ENCODE measurements around the gene OPN4.

OPN4 gene

DNA sequence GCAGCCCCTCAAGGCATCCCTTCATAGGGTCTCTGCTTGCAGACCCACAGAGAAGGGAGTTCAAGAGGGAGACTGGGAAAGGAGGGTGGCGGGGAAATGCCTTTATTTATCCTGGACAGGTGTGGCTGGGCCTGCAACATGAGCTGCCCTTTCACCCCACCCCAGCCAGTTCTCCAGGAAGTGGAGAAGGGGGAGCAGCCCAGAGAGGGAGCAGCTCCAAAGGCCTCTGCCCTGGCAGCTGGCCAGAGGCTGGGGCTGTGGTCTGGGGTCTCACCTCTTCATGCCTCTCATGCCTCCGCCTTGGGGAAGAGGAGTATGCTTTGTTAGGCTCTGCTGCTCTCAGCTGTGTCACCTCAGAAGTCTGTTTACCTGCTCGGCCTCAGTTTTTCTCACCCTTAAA lies 17.1 kb downstream of the OPN4 start:
- no peaks in the 10 kb centered on the region for H3K27me3 ChIP-seq (ENCODE audit: control insufficient read depth, insufficient read depth, low read length)
- H3K4me1 ChIP-seq (ENCODE audit: control insufficient read depth, insufficient read depth, low read length): peaks cover 53% of the 10 kb centered on the region
- no peaks in the 10 kb centered on the region for H3K9me3 ChIP-seq (ENCODE audit: control insufficient read depth, insufficient read depth, low read depth, low read length)
- no peak overlapping the region for H3K9ac ChIP-seq (ENCODE audit: low read length)
- no peaks in the 10 kb centered on the region for H3K36me3 ChIP-seq (ENCODE audit: control insufficient read depth, insufficient read depth, low read length)
- H3K4me3 ChIP-seq (ENCODE audit: low read depth, low read length): no peak overlapping the region
- H3K27ac ChIP-seq (ENCODE audit: low read depth, low read length): no peak overlapping the region

DNA sequence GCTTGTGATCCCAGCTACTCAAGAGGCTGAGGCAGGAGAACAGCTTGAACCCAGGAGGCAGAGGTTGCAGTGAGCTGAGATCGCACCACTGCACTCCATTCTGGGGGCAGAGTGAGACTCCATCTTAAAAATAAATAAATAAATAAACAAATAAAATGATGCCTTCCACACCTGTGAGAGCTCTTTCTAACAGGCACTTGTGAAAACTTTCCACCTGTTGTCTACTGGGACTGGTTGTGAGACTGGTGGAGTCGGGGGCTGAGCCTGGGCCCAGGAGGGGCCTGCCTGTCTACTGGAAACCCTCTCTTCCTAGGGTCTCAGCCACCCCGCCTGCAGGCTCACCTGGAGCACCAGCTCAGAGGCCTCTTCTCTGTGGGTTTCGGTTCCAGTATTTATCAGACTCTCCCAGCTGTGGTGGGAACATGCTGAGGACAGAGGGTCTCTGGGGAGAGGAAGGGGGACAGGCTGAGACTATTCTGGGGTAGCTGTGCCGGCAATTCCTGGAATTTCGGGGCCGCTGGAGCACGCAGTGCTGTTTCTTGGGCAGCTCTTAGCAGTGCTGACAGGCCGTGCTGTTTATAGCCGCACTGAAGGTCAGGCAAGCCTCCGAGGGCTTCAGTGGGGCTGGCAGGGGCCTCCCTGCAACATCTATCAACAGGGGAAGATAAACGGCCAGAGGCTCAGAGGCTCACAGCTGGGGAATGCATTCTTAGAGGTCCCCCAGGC lies 17.8 kb downstream of the OPN4 start:
- Histone ChIP-seq H3K27me3 (ENCODE audit: control insufficient read depth, insufficient read depth, low read length) (no peaks in the 10 kb centered on the region), H3K36me3 (ENCODE audit: control insufficient read depth, insufficient read depth, low read length) (no peaks in the 10 kb centered on the region), H3K4me3 (ENCODE audit: low read depth, low read length) (no peak overlapping the region), H3K9ac (ENCODE audit: low read length) (no peak overlapping the region), H3K4me1 (ENCODE audit: control insufficient read depth, insufficient read depth, low read length) (peaks cover 53% of the 10 kb centered on the region), H3K9me3 (ENCODE audit: control insufficient read depth, insufficient read depth, low read depth, low read length) (no peaks in the 10 kb centered on the region), H3K27ac (ENCODE audit: low read depth, low read length) (no peak overlapping the region)

DNA sequence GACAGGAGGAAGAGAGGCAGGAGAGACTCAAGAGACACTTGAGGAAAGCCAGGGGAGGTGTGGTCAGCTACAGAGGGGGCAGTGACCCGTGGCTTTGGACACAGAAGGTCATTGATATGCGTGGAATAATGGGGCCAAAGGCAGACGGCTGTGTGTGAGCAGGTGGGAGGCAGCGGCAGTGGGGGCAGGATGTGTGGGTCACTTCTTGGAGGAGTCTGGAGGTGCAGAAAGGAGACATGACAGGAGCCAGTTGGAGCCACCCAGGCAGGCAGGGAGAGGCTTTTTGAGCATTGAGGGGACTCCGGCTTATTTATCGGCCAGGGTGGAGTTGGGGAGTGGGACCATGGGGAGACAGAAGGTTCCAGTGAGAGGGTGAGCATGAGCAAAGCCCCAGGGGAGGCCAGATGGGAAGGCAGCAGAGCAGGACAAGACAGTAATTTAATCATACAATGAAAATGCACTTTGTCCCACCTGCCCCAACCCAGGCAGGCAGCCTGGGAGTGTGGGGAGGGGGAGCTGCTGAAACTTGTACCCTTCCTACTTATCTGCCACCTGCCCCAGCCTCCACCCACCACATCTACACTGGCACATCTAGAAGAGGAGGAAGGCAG lies 19.0 kb downstream of the OPN4 start:
- Histone ChIP-seq H3K27me3 (ENCODE audit: control insufficient read depth, insufficient read depth, low read length) (no peaks in the 10 kb centered on the region), H3K36me3 (ENCODE audit: control insufficient read depth, insufficient read depth, low read length) (no peaks in the 10 kb centered on the region), H3K9ac (ENCODE audit: low read length) (no peak overlapping the region), H3K4me1 (ENCODE audit: control insufficient read depth, insufficient read depth, low read length) (peaks cover 46% of the 10 kb centered on the region), H3K27ac (ENCODE audit: low read depth, low read length) (no peak overlapping the region), H3K4me3 (ENCODE audit: low read depth, low read length) (no peak overlapping the region), H3K9me3 (ENCODE audit: control insufficient read depth, insufficient read depth, low read depth, low read length) (no peaks in the 10 kb centered on the region)

DNA sequence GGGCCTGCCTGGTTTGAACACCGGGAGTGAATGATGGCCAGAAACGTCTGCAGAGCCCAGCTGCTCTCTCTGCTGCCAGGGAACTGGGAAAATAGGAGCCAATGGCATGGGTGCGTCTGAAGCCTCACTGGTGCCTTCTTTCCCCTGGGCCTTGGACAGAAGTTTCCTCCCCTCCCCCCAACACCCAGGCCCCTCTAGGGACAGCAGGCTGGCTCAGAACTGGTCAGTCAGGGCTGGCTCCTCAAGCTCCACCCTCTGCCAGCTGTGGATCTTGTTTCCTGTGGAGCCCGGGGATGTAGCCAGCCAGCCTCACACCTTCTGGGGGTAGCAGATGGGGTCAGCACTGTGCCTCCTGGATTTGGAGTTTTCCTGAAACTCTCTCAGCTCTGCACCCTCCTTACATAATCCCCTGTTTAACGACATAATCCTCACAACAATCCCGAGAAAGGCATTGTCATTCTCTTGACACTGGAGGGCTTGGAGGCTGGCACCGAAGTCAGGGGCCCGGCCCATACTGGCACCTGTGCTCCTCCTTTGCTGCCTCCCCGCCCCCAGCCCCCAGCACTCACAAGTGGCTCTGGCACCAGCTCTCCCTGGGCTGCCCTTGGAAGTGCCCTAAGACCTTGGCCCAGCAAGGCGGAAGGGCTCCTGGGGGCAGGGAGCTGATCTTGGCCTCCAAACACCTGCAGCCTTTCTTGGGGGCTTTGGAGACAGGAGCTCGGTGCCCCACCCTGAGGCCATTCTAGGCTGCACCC lies 19.7 kb downstream of the OPN4 start:
- no peak overlapping the region for H3K4me3 ChIP-seq (ENCODE audit: low read depth, low read length)
- no peaks in the 10 kb centered on the region for H3K36me3 ChIP-seq (ENCODE audit: control insufficient read depth, insufficient read depth, low read length)
- peaks cover 40% of the 10 kb centered on the region for H3K4me1 ChIP-seq (ENCODE audit: control insufficient read depth, insufficient read depth, low read length)
- no peak overlapping the region for H3K27ac ChIP-seq (ENCODE audit: low read depth, low read length)
- no peak overlapping the region for H3K9ac ChIP-seq (ENCODE audit: low read length)
- no peaks in the 10 kb centered on the region for H3K9me3 ChIP-seq (ENCODE audit: control insufficient read depth, insufficient read depth, low read depth, low read length)
- H3K27me3 ChIP-seq (ENCODE audit: control insufficient read depth, insufficient read depth, low read length): no peaks in the 10 kb centered on the region

DNA sequence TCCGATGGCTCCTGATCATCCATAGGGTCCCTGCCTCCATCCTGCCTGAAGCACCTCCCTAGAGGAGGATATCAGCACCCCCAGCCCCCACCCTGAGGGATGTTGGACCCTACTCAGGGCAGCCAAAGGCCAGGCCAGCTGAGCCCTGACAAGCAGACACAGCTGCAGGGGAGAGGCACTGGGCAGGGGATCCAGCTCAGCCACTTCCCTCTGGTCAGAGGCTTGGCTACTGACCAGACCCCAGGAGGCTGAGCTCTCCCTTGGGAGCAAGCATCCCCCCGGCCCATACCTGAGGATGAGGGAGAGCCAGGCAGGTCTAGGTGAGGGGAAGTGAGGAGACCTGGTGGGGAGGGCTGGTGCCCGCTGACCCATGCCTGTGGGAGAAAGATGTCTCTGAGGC lies 20.6 kb downstream of the OPN4 start:
- Histone ChIP-seq H3K9me3 (ENCODE audit: control insufficient read depth, insufficient read depth, low read depth, low read length) (no peaks in the 10 kb centered on the region), H3K4me3 (ENCODE audit: low read depth, low read length) (no peak overlapping the region), H3K36me3 (ENCODE audit: control insufficient read depth, insufficient read depth, low read length) (no peaks in the 10 kb centered on the region), H3K4me1 (ENCODE audit: control insufficient read depth, insufficient read depth, low read length) (peaks cover 40% of the 10 kb centered on the region), H3K27ac (ENCODE audit: low read depth, low read length) (no peak overlapping the region), H3K9ac (ENCODE audit: low read length) (no peak overlapping the region), H3K27me3 (ENCODE audit: control insufficient read depth, insufficient read depth, low read length) (no peaks in the 10 kb centered on the region)

DNA sequence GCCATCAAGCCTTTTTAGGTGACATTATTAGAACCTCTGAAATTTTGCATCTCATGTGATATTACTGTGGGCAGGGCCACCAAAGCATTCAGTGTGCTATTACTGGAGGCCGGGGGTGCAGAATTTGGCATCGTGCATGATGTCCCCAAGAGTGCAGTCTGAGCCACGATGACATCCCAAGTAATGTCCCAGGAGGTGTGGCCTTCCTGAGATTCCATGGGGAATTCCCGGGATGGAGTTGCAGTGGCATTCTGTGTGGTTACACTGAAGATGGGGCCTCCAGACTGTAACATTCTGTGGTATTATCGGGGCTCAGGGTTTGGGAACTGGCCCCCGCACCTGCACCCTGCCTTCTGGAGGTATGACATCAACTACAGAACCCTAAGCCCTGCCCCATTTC lies 23.0 kb downstream of the OPN4 start:
- no peaks in the 10 kb centered on the region for H3K27me3 ChIP-seq (ENCODE audit: control insufficient read depth, insufficient read depth, low read length)
- H3K4me1 ChIP-seq (ENCODE audit: control insufficient read depth, insufficient read depth, low read length): peaks cover 21% of the 10 kb centered on the region
- no peaks in the 10 kb centered on the region for H3K9me3 ChIP-seq (ENCODE audit: control insufficient read depth, insufficient read depth, low read depth, low read length)
- no peak overlapping the region for H3K4me3 ChIP-seq (ENCODE audit: low read depth, low read length)
- no peaks in the 10 kb centered on the region for H3K36me3 ChIP-seq (ENCODE audit: control insufficient read depth, insufficient read depth, low read length)
- no peak overlapping the region for H3K9ac ChIP-seq (ENCODE audit: low read length)
- H3K27ac ChIP-seq (ENCODE audit: low read depth, low read length): no peak overlapping the region

DNA sequence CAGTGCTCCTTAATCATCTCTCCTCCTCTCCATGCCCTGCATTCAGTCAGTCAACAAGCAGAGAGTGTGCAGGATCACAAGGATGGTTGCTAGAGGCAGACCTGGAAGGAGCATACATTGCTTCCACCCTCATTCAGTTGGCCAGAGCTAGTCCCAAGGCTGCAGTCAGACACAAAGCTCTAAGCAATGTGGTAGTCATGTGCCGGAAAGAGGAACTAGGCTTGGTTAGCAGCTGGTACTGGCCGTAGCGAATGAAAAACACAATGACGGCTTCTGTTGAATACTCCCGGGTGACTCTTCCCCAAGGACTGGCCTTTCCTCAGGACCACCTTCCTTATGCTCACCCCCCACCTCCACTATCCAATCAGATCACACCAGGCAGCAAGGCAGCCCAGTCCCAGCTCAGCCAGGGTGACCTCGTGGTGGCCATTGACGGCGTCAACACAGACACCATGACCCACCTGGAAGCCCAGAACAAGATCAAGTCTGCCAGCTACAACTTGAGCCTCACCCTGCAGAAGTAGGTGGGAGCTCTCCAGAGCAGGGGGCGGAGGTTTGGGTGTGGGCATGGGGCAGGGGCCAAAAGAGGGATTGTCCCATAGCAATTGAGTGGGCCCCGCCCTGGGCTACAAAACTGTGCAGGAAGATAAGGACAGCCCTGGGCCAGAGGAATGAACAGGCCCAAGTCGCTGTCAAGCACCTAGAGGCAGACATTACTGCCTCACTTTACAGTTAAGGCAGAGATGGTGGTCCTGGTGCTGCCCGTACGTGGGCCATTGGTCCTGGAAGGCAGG lies 24.8 kb downstream of the OPN4 start:
- Histone ChIP-seq H3K9me3 (ENCODE audit: control insufficient read depth, insufficient read depth, low read depth, low read length) (no peaks in the 10 kb centered on the region), H3K4me3 (ENCODE audit: low read depth, low read length) (no peak overlapping the region), H3K27ac (ENCODE audit: low read depth, low read length) (no peak overlapping the region), H3K27me3 (ENCODE audit: control insufficient read depth, insufficient read depth, low read length) (no peaks in the 10 kb centered on the region), H3K4me1 (ENCODE audit: control insufficient read depth, insufficient read depth, low read length) (peaks cover 9% of the 10 kb centered on the region), H3K9ac (ENCODE audit: low read length) (no peak overlapping the region), H3K36me3 (ENCODE audit: control insufficient read depth, insufficient read depth, low read length) (no peaks in the 10 kb centered on the region)

DNA sequence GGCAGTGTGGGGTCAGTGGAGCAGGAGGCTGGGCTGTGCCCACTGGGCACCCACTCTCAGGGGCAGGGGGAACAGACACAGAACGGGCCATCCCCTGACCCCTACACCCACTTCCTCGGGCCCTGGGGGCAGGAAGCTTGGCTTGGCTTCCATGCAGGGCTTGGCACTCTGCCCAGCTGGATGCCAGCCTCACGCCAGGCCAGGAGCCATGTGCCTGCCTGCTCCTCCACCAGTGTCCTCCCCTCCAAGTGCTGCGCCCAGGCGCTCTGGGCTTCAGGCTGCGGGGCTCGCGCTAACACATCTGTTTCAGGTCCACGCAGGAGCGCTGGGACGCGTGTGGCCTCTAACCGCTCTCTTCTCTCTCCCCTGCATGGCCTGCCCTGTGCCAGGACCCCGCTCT lies 26.7 kb downstream of the OPN4 start:
- Histone ChIP-seq H3K9ac (ENCODE audit: low read length) (no peak overlapping the region), H3K4me1 (ENCODE audit: control insufficient read depth, insufficient read depth, low read length) (peaks cover 23% of the 10 kb centered on the region; the same call in 1 of the 2 replicates), H3K9me3 (ENCODE audit: control insufficient read depth, insufficient read depth, low read depth, low read length) (no peaks in the 10 kb centered on the region), H3K27me3 (ENCODE audit: control insufficient read depth, insufficient read depth, low read length) (no peaks in the 10 kb centered on the region), H3K27ac (ENCODE audit: low read depth, low read length) (no peak overlapping the region), H3K36me3 (ENCODE audit: control insufficient read depth, insufficient read depth, low read length) (no peaks in the 10 kb centered on the region), H3K4me3 (ENCODE audit: low read depth, low read length) (no peak overlapping the region)

DNA sequence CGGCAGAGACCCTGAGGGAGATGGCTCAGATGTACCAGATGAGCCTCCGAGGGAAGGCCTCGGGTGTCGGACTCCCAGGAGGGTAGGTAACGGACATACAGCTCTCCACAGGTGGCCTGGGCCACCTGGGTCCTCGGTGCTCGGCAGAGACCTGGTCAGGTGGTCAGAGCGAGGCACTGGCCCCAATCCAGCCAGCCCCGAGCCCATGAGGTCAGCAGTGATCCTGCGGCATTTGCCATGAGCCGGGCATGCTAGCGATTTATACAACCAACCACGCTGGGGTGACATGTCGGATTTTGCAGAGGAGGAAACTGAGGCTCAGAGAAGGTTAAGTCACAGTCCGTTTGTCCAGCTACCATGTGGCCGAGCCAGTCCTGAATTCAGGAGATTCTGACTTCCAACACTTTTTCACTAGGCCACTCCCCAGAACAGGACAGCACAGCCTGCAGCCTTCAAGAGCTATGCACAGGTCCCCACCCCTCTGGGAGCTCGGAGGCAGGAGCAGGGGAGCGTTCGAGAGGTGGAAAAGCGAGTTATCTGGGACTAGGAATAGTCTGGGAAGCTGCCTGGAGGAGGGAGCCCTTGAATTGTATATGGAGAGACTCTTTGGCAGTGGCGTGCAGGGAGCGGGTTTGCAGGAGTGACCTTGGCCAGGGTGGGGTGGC lies 27.5 kb downstream of the OPN4 start:
- Histone ChIP-seq H3K9me3 (ENCODE audit: control insufficient read depth, insufficient read depth, low read depth, low read length) (no peaks in the 10 kb centered on the region), H3K4me3 (ENCODE audit: low read depth, low read length) (no peak overlapping the region), H3K27me3 (ENCODE audit: control insufficient read depth, insufficient read depth, low read length) (no peaks in the 10 kb centered on the region), H3K36me3 (ENCODE audit: control insufficient read depth, insufficient read depth, low read length) (no peaks in the 10 kb centered on the region), H3K27ac (ENCODE audit: low read depth, low read length) (no peak overlapping the region), H3K9ac (ENCODE audit: low read length) (no peak overlapping the region), H3K4me1 (ENCODE audit: control insufficient read depth, insufficient read depth, low read length) (peaks cover 23% of the 10 kb centered on the region; the same call in 1 of the 2 replicates)

DNA sequence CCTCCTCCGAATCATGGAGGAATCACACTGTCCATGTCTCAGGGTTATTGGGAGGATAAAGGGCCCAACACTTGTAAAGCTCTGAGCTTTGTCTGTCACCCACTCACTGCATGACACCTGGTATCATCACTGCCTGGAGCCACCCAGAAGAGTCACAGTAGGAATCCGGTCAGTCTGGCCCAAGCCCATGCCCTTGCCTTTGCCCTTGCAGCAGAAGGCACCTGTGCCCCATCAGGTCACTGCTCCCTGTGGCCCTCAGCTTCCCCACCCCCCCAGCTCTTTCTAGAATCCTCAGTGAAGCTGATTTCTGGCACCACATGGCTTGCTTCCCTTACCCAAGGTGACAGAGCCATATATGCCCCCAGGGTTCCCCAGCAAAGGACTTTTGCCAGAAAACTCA lies 28.3 kb downstream of the OPN4 start:
- Histone ChIP-seq H3K9me3 (ENCODE audit: control insufficient read depth, insufficient read depth, low read depth, low read length) (no peaks in the 10 kb centered on the region), H3K27me3 (ENCODE audit: control insufficient read depth, insufficient read depth, low read length) (no peaks in the 10 kb centered on the region), H3K27ac (ENCODE audit: low read depth, low read length) (no peak overlapping the region), H3K4me1 (ENCODE audit: control insufficient read depth, insufficient read depth, low read length) (peaks cover 25% of the 10 kb centered on the region; the same call in 1 of the 2 replicates), H3K4me3 (ENCODE audit: low read depth, low read length) (no peak overlapping the region), H3K36me3 (ENCODE audit: control insufficient read depth, insufficient read depth, low read length) (no peaks in the 10 kb centered on the region), H3K9ac (ENCODE audit: low read length) (no peak overlapping the region)

Data from HUES6 (cell line).